Neuron (in vitro differentiated cells): Measurements from ENCODE around the gene CDC34.

ENCODE experiments used
- H2AFZ ChIP-seq: one replicate; pipeline ENCODE4 v1.6.1; 2013; ENCODE audit warnings: low read depth, mild to moderate bottlenecking, inconsistent platforms, low read length, moderate library complexity
- H3K27me3 ChIP-seq: one replicate; pipeline ENCODE4 v1.6.1; 2013; ENCODE audit warnings: low read length; ENCODE audit not compliant: insufficient read depth
- H3K36me3 ChIP-seq: one replicate; pipeline ENCODE4 v1.6.1; 2013; ENCODE audit warnings: low read length; ENCODE audit not compliant: insufficient read depth
- H3K4me1 ChIP-seq: one replicate; pipeline ENCODE4 v1.6.1; 2013; ENCODE audit warnings: low read length; ENCODE audit not compliant: insufficient read depth
- H3K4me3 ChIP-seq: 2 replicates; pipeline ENCODE4 v1.5.1; 2013; ENCODE audit warnings: mild to moderate bottlenecking, low read length, moderate library complexity
- H3K9me3 ChIP-seq: one replicate; pipeline ENCODE4 v1.6.1; 2013; ENCODE audit warnings: low read length

The CDC34 gene

GRCh38 chr19:589693-590395, 58.3 kb downstream of the CDC34 start, which contains the start of gene HCN2:
Gene HCN2, plus strand, starts transcription at chr19:589881. Its CDS starts 65 bp downstream, at chr19:589946.
- Histone ChIP-seq H3K4me1 (peaks cover 9% of the 10 kb centered on the region), H3K4me3 (peak within 1 kb of the TSS; percentile 42), H3K27me3 (peaks cover 50% of the 10 kb centered on the region), H3K9me3 (no peaks in the 10 kb centered on the region), H2AFZ (no peak within 1 kb of the TSS), H3K36me3 (no peaks in the 10 kb centered on the region)

- Histone ChIP-seq H3K9me3 (no peaks in the 10 kb centered on the region), H3K27me3 (peaks cover 54% of the 10 kb centered on the region), H3K36me3 (no peaks in the 10 kb centered on the region), H3K4me1 (peaks cover 9% of the 10 kb centered on the region), H3K4me3 (peak overlapping the region; percentile 42), H2AFZ (no peak overlapping the region)
Observed at GRCh38 chr19:590396-590745, 58.8 kb downstream of the CDC34 start.

- peaks cover 57% of the 10 kb centered on the region for H3K27me3 ChIP-seq
- peaks cover 9% of the 10 kb centered on the region for H3K4me1 ChIP-seq
- H3K4me3 ChIP-seq = peak overlapping the region; percentile 42
- H3K9me3 ChIP-seq = no peaks in the 10 kb centered on the region
- H3K36me3 ChIP-seq = no peaks in the 10 kb centered on the region
- H2AFZ ChIP-seq = no peak overlapping the region
Observed at GRCh38 chr19:590750-591098, 59.2 kb downstream of the CDC34 start.

GRCh38 chr19:591099-591958, 59.8 kb downstream of the CDC34 start:
- H3K36me3 ChIP-seq = no peaks in the 10 kb centered on the region
- peaks cover 57% of the 10 kb centered on the region for H3K27me3 ChIP-seq
- H3K4me3 ChIP-seq = no peak overlapping the region
- no peaks in the 10 kb centered on the region for H3K9me3 ChIP-seq
- peaks cover 9% of the 10 kb centered on the region for H3K4me1 ChIP-seq
- no peak overlapping the region for H2AFZ ChIP-seq
